NB4 (cell line): Measurements from ENCODE around the gene HYLS1.

Source experiments
- MYC ChIP-seq: IDR thresholded peaks from 2 replicates; pipeline ENCODE4 v1.6.1; 2011; ENCODE audit warnings: low read depth, low read length
- POLR2A ChIP-seq: IDR thresholded peaks from 2 replicates; pipeline ENCODE4 v1.6.1; 2011; ENCODE audit warnings: mild to moderate bottlenecking; ENCODE audit not compliant: insufficient read length; ENCODE audit errors: extremely low read depth
- TF ChIP-seq, protein P1 (sequence below): IDR thresholded peaks from one replicate; pipeline ENCODE4 v1.5.1; 2012; ENCODE audit warnings: low read depth, low read length

DNA sequence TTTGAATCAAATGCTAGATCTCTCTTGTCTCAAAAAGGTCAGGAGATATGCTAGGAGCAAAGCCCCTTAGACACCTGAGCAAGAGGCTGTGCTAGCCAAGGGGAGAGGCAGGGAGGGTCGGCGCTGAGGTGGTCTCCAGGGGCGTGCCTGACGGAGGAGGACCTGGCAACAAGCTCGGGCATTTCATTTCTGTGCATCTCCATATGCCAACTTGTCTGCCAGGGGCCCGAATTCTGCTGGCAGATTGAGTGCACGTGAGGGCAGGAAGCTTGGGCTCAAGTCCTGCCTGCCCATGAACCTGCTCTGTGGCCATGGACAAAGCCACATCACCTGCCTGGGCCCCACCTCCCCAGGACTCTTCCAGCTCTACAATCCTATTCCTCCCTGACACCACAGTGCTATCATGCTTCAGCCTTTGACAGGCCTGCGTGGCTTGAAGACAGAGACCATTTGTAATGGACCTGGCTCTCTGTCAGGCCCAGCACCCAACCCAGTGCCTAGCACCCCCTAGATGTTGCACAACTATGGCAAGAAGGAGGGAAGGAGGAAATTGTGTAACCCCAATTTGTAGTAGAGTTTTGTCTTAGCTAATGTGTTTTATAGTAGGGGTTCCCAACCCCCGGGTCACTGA lies 42.1 kb downstream of the HYLS1 start:
- TF ChIP-seq, protein P1, sequence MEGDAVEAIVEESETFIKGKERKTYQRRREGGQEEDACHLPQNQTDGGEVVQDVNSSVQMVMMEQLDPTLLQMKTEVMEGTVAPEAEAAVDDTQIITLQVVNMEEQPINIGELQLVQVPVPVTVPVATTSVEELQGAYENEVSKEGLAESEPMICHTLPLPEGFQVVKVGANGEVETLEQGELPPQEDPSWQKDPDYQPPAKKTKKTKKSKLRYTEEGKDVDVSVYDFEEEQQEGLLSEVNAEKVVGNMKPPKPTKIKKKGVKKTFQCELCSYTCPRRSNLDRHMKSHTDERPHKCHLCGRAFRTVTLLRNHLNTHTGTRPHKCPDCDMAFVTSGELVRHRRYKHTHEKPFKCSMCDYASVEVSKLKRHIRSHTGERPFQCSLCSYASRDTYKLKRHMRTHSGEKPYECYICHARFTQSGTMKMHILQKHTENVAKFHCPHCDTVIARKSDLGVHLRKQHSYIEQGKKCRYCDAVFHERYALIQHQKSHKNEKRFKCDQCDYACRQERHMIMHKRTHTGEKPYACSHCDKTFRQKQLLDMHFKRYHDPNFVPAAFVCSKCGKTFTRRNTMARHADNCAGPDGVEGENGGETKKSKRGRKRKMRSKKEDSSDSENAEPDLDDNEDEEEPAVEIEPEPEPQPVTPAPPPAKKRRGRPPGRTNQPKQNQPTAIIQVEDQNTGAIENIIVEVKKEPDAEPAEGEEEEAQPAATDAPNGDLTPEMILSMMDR, result no peak
- no peak for TF ChIP-seq MYC
- TF ChIP-seq POLR2A, result no peak
